ENCODE measurements around the gene SMYD3. TPM values are rescaled to one million over a fixed set of nuclear protein-coding genes. Genes with fewer than 3 reads are reported as not detected.

Gene SMYD3
- total RNA-seq, 3 donors from 2014 or later, result 16.8 to 28.8 (median 19.5) TPM

GRCh38 chr1:245856944-245857531 is 650.0 kb downstream of the SMYD3 start:
- H3K4me3 ChIP-seq, result no peak overlapping the region
- TF ChIP-seq CTCF (IDR thresholded peaks at IDR 0.05) (no peak), POLR2A (IDR thresholded peaks at IDR 0.05) (no peak), POLR2AphosphoS5 (IDR thresholded peaks at IDR 0.05) (no peak)
- H3K9me3 ChIP-seq, result no peaks in the 10 kb centered on the region
- H3K27me3 ChIP-seq, result no peaks in the 10 kb centered on the region
- H3K4me1 ChIP-seq, result no peaks in the 10 kb centered on the region
- intact Hi-C loops (cut with DNase I; ENCODE audit: low total_unique reads), result no loop called here
- H3K36me3 ChIP-seq, result no peaks in the 10 kb centered on the region
- no peak overlapping the region for H3K27ac ChIP-seq
- no peak for DNase-seq (ENCODE audit: low spot score in 2 of 2)

GRCh38 chr1:245855846-245856730 is 651.0 kb downstream of the SMYD3 start:
- Histone ChIP-seq H3K27me3 (no peaks in the 10 kb centered on the region), H3K9me3 (no peaks in the 10 kb centered on the region), H3K4me3 (no peak overlapping the region), H3K27ac (no peak overlapping the region), H3K4me1 (no peaks in the 10 kb centered on the region), H3K36me3 (no peaks in the 10 kb centered on the region)
- TF ChIP-seq POLR2AphosphoS5 (IDR thresholded peaks at IDR 0.05) (no peak), CTCF (IDR thresholded peaks at IDR 0.05) (no peak), POLR2A (IDR thresholded peaks at IDR 0.05) (no peak)
- intact Hi-C loops (cut with DNase I; ENCODE audit: low total_unique reads), result no loop called here
- DNase-seq (ENCODE audit: low spot score in 2 of 2), result no peak

GRCh38 chr1:245853291-245853690 is 653.8 kb downstream of the SMYD3 start:
- Histone ChIP-seq H3K27me3 (no peaks in the 10 kb centered on the region), H3K27ac (no peak overlapping the region), H3K9me3 (no peaks in the 10 kb centered on the region), H3K4me3 (no peak overlapping the region), H3K4me1 (no peaks in the 10 kb centered on the region), H3K36me3 (no peaks in the 10 kb centered on the region)
- DNase-seq (ENCODE audit: low spot score in 2 of 2), result no peak
- no peak for TF ChIP-seq POLR2A (IDR thresholded peaks at IDR 0.05)
- no peak for TF ChIP-seq POLR2AphosphoS5 (IDR thresholded peaks at IDR 0.05)
- intact Hi-C loops (cut with DNase I; ENCODE audit: low total_unique reads), result no loop called here

- Histone ChIP-seq H3K9me3 (no peaks in the 10 kb centered on the region), H3K27me3 (no peaks in the 10 kb centered on the region), H3K27ac (no peak overlapping the region), H3K4me3 (no peak overlapping the region), H3K36me3 (no peaks in the 10 kb centered on the region), H3K4me1 (no peaks in the 10 kb centered on the region)
- intact Hi-C loops (cut with DNase I; ENCODE audit: low total_unique reads), result no loop called here
- no peak for DNase-seq (ENCODE audit: low spot score in 2 of 2)
- TF ChIP-seq POLR2AphosphoS5 (IDR thresholded peaks at IDR 0.05) (no peak), CTCF (IDR thresholded peaks at IDR 0.05) (no peak), POLR2A (IDR thresholded peaks at IDR 0.05) (no peak)
Measured at GRCh38 chr1:245843101-245843500, 664.0 kb downstream of the SMYD3 start.

GRCh38 chr1:245842106-245842505 is 665.0 kb downstream of the SMYD3 start:
- intact Hi-C loops (cut with DNase I; ENCODE audit: low total_unique reads), result no loop called here
- TF ChIP-seq CTCF (IDR thresholded peaks at IDR 0.05), result no peak
- no peak for TF ChIP-seq POLR2A (IDR thresholded peaks at IDR 0.05)
- no peak for TF ChIP-seq POLR2AphosphoS5 (IDR thresholded peaks at IDR 0.05)
- Histone ChIP-seq H3K36me3 (no peaks in the 10 kb centered on the region), H3K4me3 (no peak overlapping the region), H3K4me1 (no peaks in the 10 kb centered on the region), H3K27me3 (no peaks in the 10 kb centered on the region), H3K27ac (no peak overlapping the region), H3K9me3 (no peaks in the 10 kb centered on the region)
- no peak for DNase-seq (ENCODE audit: low spot score in 2 of 2)
